DOHH2 (cell line): ENCODE results near the gene TAF1C.

ENCODE experiments used
- EZH2phosphoT487 ChIP-seq: fragments of 200-600 bp; sonication (generic); IDR thresholded peaks from 2 replicates; pipeline ENCODE4 v1.6.1; 2017; ENCODE audit warnings: borderline replicate concordance, mild to moderate bottlenecking, antibody characterized with exemption, low read length, moderate library complexity, mixed read lengths
- TF ChIP-seq, protein P1 (sequence below): fragments of 200-600 bp; sonication (generic); IDR thresholded peaks from one replicate; pipeline ENCODE4 v1.5.1; 2014; ENCODE audit warnings: antibody characterized with exemption, mild to moderate bottlenecking, low read depth, low read length; ENCODE audit not compliant: poor library complexity, severe bottlenecking

DNA sequence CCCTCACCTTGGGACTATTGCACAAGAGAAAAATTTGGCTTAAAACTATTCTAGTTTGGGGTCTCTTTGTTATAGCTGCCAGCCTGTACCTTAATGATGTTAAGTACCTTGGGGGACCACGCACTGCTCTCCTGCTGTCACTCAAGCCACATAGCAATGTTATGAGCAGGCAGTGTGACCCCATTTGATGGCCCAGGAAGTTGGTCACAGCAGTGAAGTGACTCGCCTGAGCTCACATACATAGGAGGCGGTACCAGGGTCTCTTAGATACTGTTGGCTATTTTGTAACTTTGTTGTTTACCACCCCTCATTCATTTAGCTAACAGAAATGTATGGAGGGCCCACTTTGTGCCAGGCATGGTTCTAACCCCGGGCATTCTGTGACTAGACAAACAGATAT lies 36.6 kb upstream of the TAF1C start:
- TF ChIP-seq, protein P1, sequence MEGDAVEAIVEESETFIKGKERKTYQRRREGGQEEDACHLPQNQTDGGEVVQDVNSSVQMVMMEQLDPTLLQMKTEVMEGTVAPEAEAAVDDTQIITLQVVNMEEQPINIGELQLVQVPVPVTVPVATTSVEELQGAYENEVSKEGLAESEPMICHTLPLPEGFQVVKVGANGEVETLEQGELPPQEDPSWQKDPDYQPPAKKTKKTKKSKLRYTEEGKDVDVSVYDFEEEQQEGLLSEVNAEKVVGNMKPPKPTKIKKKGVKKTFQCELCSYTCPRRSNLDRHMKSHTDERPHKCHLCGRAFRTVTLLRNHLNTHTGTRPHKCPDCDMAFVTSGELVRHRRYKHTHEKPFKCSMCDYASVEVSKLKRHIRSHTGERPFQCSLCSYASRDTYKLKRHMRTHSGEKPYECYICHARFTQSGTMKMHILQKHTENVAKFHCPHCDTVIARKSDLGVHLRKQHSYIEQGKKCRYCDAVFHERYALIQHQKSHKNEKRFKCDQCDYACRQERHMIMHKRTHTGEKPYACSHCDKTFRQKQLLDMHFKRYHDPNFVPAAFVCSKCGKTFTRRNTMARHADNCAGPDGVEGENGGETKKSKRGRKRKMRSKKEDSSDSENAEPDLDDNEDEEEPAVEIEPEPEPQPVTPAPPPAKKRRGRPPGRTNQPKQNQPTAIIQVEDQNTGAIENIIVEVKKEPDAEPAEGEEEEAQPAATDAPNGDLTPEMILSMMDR = no peak
- TF ChIP-seq EZH2phosphoT487 = no peak
